AG09319 (cell line): ENCODE results near the gene ILF3.

Experiments used
- DNase-seq: peaks from one replicate; pipeline ENCODE4 v3.0.0-alpha.2; 2010; ENCODE audit warnings: low read depth; ENCODE audit errors: extremely low read depth
- CTCF ChIP-seq: IDR thresholded peaks from 2 replicates; pipeline ENCODE4 v1.5.1; 2011; ENCODE audit warnings: low read depth, mild to moderate bottlenecking, inconsistent platforms, low read length, moderate library complexity

Gene ILF3

GRCh38 chr19:10713317-10713716, 59.2 kb downstream of the ILF3 start:
- no peak for DNase-seq
- TF ChIP-seq CTCF, result no peak

GRCh38 chr19:10717054-10717355, 62.9 kb downstream of the ILF3 start:
- no peak for TF ChIP-seq CTCF
- DNase-seq, result no peak

- peak; percentile 78 for TF ChIP-seq CTCF
- DNase-seq, result peak; percentile 100
Observed at GRCh38 chr19:10717356-10718204, 63.4 kb downstream of the ILF3 start, which contains the start of gene DNM2. TSS of gene DNM2 (plus strand) at chr19:10718079. CDS start at chr19:10718243, 164 bp downstream.

- no peak for DNase-seq
- TF ChIP-seq CTCF, result no peak
Observed at GRCh38 chr19:10718205-10719196, 64.4 kb downstream of the ILF3 start.

- DNase-seq, result no peak
- TF ChIP-seq CTCF, result no peak
Observed at GRCh38 chr19:10719466-10719961, 65.4 kb downstream of the ILF3 start.

GRCh38 chr19:10720607-10721125, 66.5 kb downstream of the ILF3 start:
- TF ChIP-seq CTCF, result no peak
- no peak for DNase-seq
